ENCODE measurements around the gene BMPR1A. TPM values are rescaled to one million over a fixed set of nuclear protein-coding genes. Genes with fewer than 3 reads are reported as not detected.

The BMPR1A gene
- total RNA-seq, 5 donors from 2014 or later (not counting 1 experiment from before 2014, with no cell fraction given): 7.8 to 15.0 (median 11.4) TPM

DNA sequence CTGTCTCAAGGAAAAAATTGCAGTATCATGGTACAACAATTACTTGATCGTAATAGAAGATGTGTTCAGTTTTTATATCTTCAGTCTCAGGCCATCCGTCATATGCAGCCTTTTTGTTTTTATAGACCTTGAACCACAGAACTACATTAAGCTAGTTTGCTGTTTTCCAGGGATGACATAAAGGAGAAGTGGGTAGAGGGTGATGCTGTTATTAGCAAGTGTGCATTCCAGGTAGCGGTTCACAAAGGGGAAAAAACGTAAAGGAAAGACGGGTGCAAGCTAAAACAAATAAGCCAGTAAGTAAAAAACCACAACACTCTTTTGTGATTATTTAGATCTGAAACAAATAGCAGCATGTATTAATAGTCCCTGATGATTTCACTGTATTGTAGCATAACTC is 71.7 kb downstream of the BMPR1A start:
- ATAC-seq (replicated peaks in 1 of 4) (no peak), DNase-seq (no peak)
- Mint-ChIP-seq H3K36me3 (peaks cover 4% of the 10 kb centered on the region), H3K4me1 (peaks cover 0 to 5% (median 3%) of the 10 kb centered on the region in 3 donors), H3K27me3 (no peaks in the 10 kb centered on the region), H3K27ac (no peak overlapping the region), H3K9me3 (no peaks in the 10 kb centered on the region), H3K4me3 (no peak overlapping the region)
- Histone ChIP-seq H3K27me3 (replicated peaks in 1 of 2; ENCODE audit: control insufficient read depth in 2 of 2, extremely low read depth in 1 of 2, insufficient read depth in 2 of 2, low read length in 1 of 2) (no peaks in the 10 kb centered on the region), H3K4me1 (ENCODE audit: control insufficient read depth in 1 of 2, extremely low read depth in 1 of 2, insufficient read depth in 2 of 2, low read length in 2 of 2) (no peaks in the 10 kb centered on the region), H3K4me3 (ENCODE audit: control insufficient read depth in 1 of 2, extremely low read depth in 1 of 2, low read length in 1 of 2) (no peak overlapping the region), H3K36me3 (ENCODE audit: control insufficient read depth in 2 of 2, extremely low read depth in 1 of 2, insufficient read depth in 1 of 2, low read length in 1 of 2) (no peaks in the 10 kb centered on the region), H3K9me3 (no peaks in the 10 kb centered on the region), H3K27ac (ENCODE audit: low read length) (no peak overlapping the region)
- CTCF ChIA-PET: no interaction called here
- no CpG with 5 or more reads among the region's 5 CpGs for WGBS (ENCODE audit: insufficient coverage)
- POLR2A ChIA-PET: no interaction called here

DNA sequence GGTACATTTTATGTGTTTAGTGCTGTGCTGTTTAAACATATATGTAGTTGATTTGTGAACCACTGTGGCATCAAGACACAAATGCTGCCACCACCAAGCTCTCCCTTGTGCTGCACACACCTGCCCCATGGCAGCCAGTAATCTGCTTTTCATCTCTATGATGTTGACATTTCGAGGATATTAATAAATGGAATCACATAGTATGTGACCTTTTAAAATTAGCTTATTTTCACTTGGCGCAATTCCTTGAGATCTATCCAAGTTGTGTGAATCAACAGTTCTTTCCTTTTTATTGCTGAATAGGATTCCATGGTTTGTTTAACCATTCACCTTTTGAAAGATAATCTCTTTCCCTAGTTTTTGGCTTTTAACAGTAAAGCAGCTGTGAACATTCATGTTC is 73.1 kb downstream of the BMPR1A start:
- CTCF ChIA-PET: no interaction called here

DNA sequence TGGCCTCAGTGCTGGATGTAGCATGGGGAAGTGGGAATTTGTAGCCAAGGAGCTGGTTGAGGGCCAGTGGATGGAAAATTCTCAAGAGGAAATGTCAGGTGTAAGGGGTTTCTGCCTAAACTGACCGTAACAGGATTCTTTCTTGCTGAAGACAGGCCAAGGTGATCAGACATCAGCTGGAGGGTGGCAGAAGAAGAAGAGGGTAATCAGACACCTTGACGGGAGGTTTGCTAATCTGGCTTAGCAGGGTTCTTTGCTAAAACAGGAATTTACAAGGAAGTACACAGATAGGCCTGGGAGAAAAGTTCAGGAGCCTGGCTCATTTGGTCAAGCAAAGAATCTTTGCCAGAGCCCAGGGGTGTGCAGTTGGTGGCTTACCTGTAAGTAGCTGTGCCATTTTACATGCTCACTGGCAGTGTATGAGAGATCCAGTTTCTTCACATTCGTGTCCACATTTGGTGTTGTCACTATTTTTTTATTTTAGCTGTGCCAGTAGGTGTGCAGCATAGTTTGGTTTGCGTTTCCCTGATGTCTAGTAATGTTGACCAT is 73.7 kb downstream of the BMPR1A start:
- H3K4me1 Mint-ChIP-seq: peaks cover 0 to 6% (median 2%) of the 10 kb centered on the region in 3 donors
- H3K4me1 ChIP-seq (ENCODE audit: control insufficient read depth in 1 of 2, extremely low read depth in 1 of 2, insufficient read depth in 2 of 2, low read length in 2 of 2): no peaks in the 10 kb centered on the region
- H3K27ac Mint-ChIP-seq: no peak overlapping the region
- ChIA-PET POLR2A (interaction anchor here in 1 of 2 donors (0.6 kb wide), 1 partner anchor 82 kb away, joined by 9 read pairs; no protein-coding TSS in a partner anchor), CTCF (interaction anchor here in 1 of 2 donors (0.5 kb wide), 1 partner anchor 64 kb away, joined by 4 read pairs; no protein-coding TSS in a partner anchor)
- no peaks in the 10 kb centered on the region for H3K9me3 ChIP-seq
- no peak overlapping the region for H3K4me3 ChIP-seq (ENCODE audit: control insufficient read depth in 1 of 2, extremely low read depth in 1 of 2, low read length in 1 of 2)
- H3K36me3 Mint-ChIP-seq: no peaks in the 10 kb centered on the region
- H3K27me3 ChIP-seq (replicated peaks in 1 of 2; ENCODE audit: control insufficient read depth in 2 of 2, extremely low read depth in 1 of 2, insufficient read depth in 2 of 2, low read length in 1 of 2): no peaks in the 10 kb centered on the region
- no peaks in the 10 kb centered on the region for H3K36me3 ChIP-seq (ENCODE audit: control insufficient read depth in 2 of 2, extremely low read depth in 1 of 2, insufficient read depth in 1 of 2, low read length in 1 of 2)
- H3K4me3 Mint-ChIP-seq: no peak overlapping the region
- H3K27ac ChIP-seq (ENCODE audit: low read length): no peak overlapping the region
- no peaks in the 10 kb centered on the region for H3K9me3 Mint-ChIP-seq
- DNase-seq: no peak
- ATAC-seq (replicated peaks in 1 of 4): no peak
- no peaks in the 10 kb centered on the region for H3K27me3 Mint-ChIP-seq
- 89% methylated on average over 2 of the region's 4 CpGs for WGBS (ENCODE audit: insufficient coverage)

More for the DNA sequence above, 73.1 kb downstream of the BMPR1A start:
- Mint-ChIP-seq H3K4me1 (peaks cover 0 to 2% (median 0%) of the 10 kb centered on the region in 3 donors), H3K9me3 (no peaks in the 10 kb centered on the region), H3K27ac (no peak overlapping the region), H3K36me3 (no peaks in the 10 kb centered on the region), H3K27me3 (no peaks in the 10 kb centered on the region), H3K4me3 (no peak overlapping the region)
- POLR2A ChIA-PET: no interaction called here
- no peak overlapping the region for H3K27ac ChIP-seq (ENCODE audit: low read length)
- WGBS (ENCODE audit: insufficient coverage): no CpG with 5 or more reads among the region's 2 CpGs
- H3K9me3 ChIP-seq: no peaks in the 10 kb centered on the region
- no peaks in the 10 kb centered on the region for H3K4me1 ChIP-seq (ENCODE audit: control insufficient read depth in 1 of 2, extremely low read depth in 1 of 2, insufficient read depth in 2 of 2, low read length in 2 of 2)
- ATAC-seq (replicated peaks in 1 of 4) (no peak), DNase-seq (no peak)
- H3K27me3 ChIP-seq (replicated peaks in 1 of 2; ENCODE audit: control insufficient read depth in 2 of 2, extremely low read depth in 1 of 2, insufficient read depth in 2 of 2, low read length in 1 of 2): no peaks in the 10 kb centered on the region
- H3K4me3 ChIP-seq (ENCODE audit: control insufficient read depth in 1 of 2, extremely low read depth in 1 of 2, low read length in 1 of 2): no peak overlapping the region
- H3K36me3 ChIP-seq (ENCODE audit: control insufficient read depth in 2 of 2, extremely low read depth in 1 of 2, insufficient read depth in 1 of 2, low read length in 1 of 2): no peaks in the 10 kb centered on the region

DNA sequence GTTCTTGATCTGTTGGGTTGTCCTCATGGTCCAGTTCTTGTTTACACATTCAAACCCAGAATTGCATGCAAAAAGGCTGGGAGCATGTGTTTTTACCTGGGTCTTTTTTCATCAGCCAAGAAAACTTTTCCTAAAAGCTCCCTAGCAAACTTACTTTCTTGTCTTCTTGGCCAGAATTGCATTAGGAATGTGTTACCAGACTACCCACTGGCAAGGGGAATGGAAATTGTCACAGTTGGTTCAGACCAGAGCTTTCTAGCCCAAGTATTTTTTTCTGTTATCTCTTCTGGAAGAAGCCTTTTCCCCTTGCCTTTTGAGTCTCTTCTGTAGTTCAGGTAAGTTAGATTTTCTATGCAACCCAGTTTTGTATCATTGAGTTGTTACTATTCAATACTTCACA is 77.5 kb downstream of the BMPR1A start:
- ATAC-seq (replicated peaks in 1 of 4): no peak
- H3K27me3 ChIP-seq (replicated peaks in 1 of 2; ENCODE audit: control insufficient read depth in 2 of 2, extremely low read depth in 1 of 2, insufficient read depth in 2 of 2, low read length in 1 of 2): no peaks in the 10 kb centered on the region
- Mint-ChIP-seq H3K27me3 (no peaks in the 10 kb centered on the region), H3K4me3 (no peak overlapping the region), H3K4me1 (peaks cover 0 to 11% (median 4%) of the 10 kb centered on the region in 3 donors), H3K27ac (no peak overlapping the region), H3K36me3 (no peaks in the 10 kb centered on the region), H3K9me3 (no peaks in the 10 kb centered on the region)
- no peaks in the 10 kb centered on the region for H3K4me1 ChIP-seq (ENCODE audit: control insufficient read depth in 1 of 2, extremely low read depth in 1 of 2, insufficient read depth in 2 of 2, low read length in 2 of 2)
- no peak overlapping the region for H3K27ac ChIP-seq (ENCODE audit: low read length)
- CTCF ChIA-PET: no interaction called here
- DNase-seq: no peak
- no peak overlapping the region for H3K4me3 ChIP-seq (ENCODE audit: control insufficient read depth in 1 of 2, extremely low read depth in 1 of 2, low read length in 1 of 2)
- H3K36me3 ChIP-seq (ENCODE audit: control insufficient read depth in 2 of 2, extremely low read depth in 1 of 2, insufficient read depth in 1 of 2, low read length in 1 of 2): no peaks in the 10 kb centered on the region
- H3K9me3 ChIP-seq: no peaks in the 10 kb centered on the region
- POLR2A ChIA-PET: interaction anchor here in 1 of 2 donors (0.9 kb wide), 1 partner anchor 58 kb away, joined by 3 read pairs; no protein-coding TSS in a partner anchor

DNA sequence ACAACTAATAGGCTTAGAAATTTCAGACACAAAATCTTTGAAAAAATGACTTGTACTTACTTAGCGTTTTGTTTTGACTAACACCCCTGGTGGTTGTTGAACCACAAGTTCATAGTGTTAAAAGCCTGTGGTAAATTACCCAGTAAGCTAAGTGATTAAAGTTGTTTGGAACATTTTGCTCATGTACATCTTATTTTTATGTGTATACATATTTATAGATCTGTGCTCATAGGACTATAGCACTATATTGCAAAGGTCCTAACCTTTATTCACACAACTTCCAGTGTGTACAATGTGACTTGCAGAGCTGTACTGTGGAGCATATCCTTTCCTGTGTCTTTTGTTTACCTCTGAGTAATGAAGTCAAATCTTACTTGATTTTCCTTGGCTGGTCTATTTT is 79.6 kb downstream of the BMPR1A start:
- H3K4me1 Mint-ChIP-seq: peaks cover 0 to 11% (median 4%) of the 10 kb centered on the region in 3 donors
- ATAC-seq (replicated peaks in 1 of 4) (no peak), DNase-seq (peak in 1 of 35 experiments; percentile 2)
- H3K27me3 ChIP-seq (replicated peaks in 1 of 2; ENCODE audit: control insufficient read depth in 2 of 2, extremely low read depth in 1 of 2, insufficient read depth in 2 of 2, low read length in 1 of 2): no peaks in the 10 kb centered on the region
- H3K9me3 ChIP-seq: no peaks in the 10 kb centered on the region
- ChIA-PET CTCF (interaction anchor here in 1 of 2 donors (0.7 kb wide), 1 partner anchor 22 kb away, joined by 3 read pairs; no protein-coding TSS in a partner anchor), POLR2A (no interaction called here)
- no peaks in the 10 kb centered on the region for H3K4me1 ChIP-seq (ENCODE audit: control insufficient read depth in 1 of 2, extremely low read depth in 1 of 2, insufficient read depth in 2 of 2, low read length in 2 of 2)
- WGBS (ENCODE audit: insufficient coverage): no CpG with 5 or more reads among the region's 1 CpG
- no peak overlapping the region for H3K4me3 ChIP-seq (ENCODE audit: control insufficient read depth in 1 of 2, extremely low read depth in 1 of 2, low read length in 1 of 2)
- no peaks in the 10 kb centered on the region for H3K36me3 ChIP-seq (ENCODE audit: control insufficient read depth in 2 of 2, extremely low read depth in 1 of 2, insufficient read depth in 1 of 2, low read length in 1 of 2)
- H3K4me3 Mint-ChIP-seq: no peak overlapping the region
- H3K36me3 Mint-ChIP-seq: peaks cover 9% of the 10 kb centered on the region
- H3K27me3 Mint-ChIP-seq: no peaks in the 10 kb centered on the region
- H3K27ac Mint-ChIP-seq: no peak overlapping the region
- no peaks in the 10 kb centered on the region for H3K9me3 Mint-ChIP-seq
- no peak overlapping the region for H3K27ac ChIP-seq (ENCODE audit: low read length)

DNA sequence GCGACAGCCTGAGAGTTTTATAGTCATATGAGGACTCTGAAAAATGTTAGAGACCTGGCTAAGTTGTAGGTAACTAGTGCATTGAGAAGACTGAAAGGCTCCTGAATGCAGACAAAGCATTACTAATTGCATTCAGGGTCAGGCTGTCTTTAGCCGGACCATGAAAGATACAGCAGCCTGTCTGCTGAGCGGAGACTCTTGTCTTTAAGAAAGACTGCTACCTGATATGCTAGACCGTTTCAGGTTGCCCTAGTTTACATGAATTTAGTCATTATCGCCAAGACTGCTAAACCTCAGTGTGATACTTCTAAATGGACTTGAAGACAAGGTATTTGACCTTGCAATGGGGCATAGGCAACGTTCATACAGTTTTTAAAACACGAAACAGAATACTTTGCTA is 81.2 kb downstream of the BMPR1A start:
- CTCF ChIA-PET: no interaction called here
- Histone ChIP-seq H3K9me3 (no peaks in the 10 kb centered on the region), H3K4me3 (ENCODE audit: control insufficient read depth in 1 of 2, extremely low read depth in 1 of 2, low read length in 1 of 2) (no peak overlapping the region), H3K36me3 (ENCODE audit: control insufficient read depth in 2 of 2, extremely low read depth in 1 of 2, insufficient read depth in 1 of 2, low read length in 1 of 2) (no peaks in the 10 kb centered on the region), H3K4me1 (ENCODE audit: control insufficient read depth in 1 of 2, extremely low read depth in 1 of 2, insufficient read depth in 2 of 2, low read length in 2 of 2) (no peaks in the 10 kb centered on the region), H3K27ac (ENCODE audit: low read length) (no peak overlapping the region), H3K27me3 (replicated peaks in 1 of 2; ENCODE audit: control insufficient read depth in 2 of 2, extremely low read depth in 1 of 2, insufficient read depth in 2 of 2, low read length in 1 of 2) (no peaks in the 10 kb centered on the region)
- H3K4me3 Mint-ChIP-seq: no peak overlapping the region
- peaks cover 25% of the 10 kb centered on the region for H3K36me3 Mint-ChIP-seq
- H3K4me1 Mint-ChIP-seq: peaks cover 0 to 11% (median 4%) of the 10 kb centered on the region in 3 donors
- DNase-seq: no peak
- POLR2A ChIA-PET: no interaction called here
- no peak for ATAC-seq (replicated peaks in 1 of 4)
- WGBS (ENCODE audit: insufficient coverage): 97% methylated on average over 6 of the region's 7 CpGs
- H3K27ac Mint-ChIP-seq: no peak overlapping the region
- H3K27me3 Mint-ChIP-seq: no peaks in the 10 kb centered on the region
- no peaks in the 10 kb centered on the region for H3K9me3 Mint-ChIP-seq

DNA sequence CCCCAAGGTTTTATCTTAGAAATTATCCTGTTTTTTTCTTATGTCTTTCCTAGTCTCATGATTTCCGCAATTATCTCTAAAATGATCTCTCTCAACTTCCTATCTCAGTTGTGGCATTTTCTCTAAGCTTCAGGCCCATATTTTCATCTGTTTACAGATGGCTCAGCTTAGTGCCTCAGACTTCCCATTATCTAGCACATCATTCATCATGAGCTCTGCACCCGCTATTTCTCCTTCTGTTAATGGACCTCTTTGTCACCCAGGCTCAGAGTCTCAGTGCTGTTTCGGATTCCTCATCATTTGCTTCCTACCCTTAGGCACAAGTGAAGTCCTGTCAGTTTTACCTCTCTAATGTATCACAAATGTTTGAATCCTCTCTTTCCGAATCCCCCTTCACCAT is 84.1 kb downstream of the BMPR1A start:
- Histone ChIP-seq H3K27ac (ENCODE audit: low read length) (no peak overlapping the region), H3K27me3 (replicated peaks in 1 of 2; ENCODE audit: control insufficient read depth in 2 of 2, extremely low read depth in 1 of 2, insufficient read depth in 2 of 2, low read length in 1 of 2) (no peaks in the 10 kb centered on the region), H3K36me3 (ENCODE audit: control insufficient read depth in 2 of 2, extremely low read depth in 1 of 2, insufficient read depth in 1 of 2, low read length in 1 of 2) (no peaks in the 10 kb centered on the region), H3K4me1 (ENCODE audit: control insufficient read depth in 1 of 2, extremely low read depth in 1 of 2, insufficient read depth in 2 of 2, low read length in 2 of 2) (no peaks in the 10 kb centered on the region), H3K4me3 (ENCODE audit: control insufficient read depth in 1 of 2, extremely low read depth in 1 of 2, low read length in 1 of 2) (no peak overlapping the region), H3K9me3 (no peaks in the 10 kb centered on the region)
- WGBS (ENCODE audit: insufficient coverage): 95% methylated on average over 4 of the region's 4 CpGs
- no peak for ATAC-seq (replicated peaks in 1 of 4)
- CTCF ChIA-PET: no interaction called here
- Mint-ChIP-seq H3K4me1 (peaks cover 0 to 4% (median 1%) of the 10 kb centered on the region in 3 donors), H3K27ac (no peak overlapping the region), H3K9me3 (no peaks in the 10 kb centered on the region), H3K27me3 (no peaks in the 10 kb centered on the region), H3K4me3 (no peak overlapping the region), H3K36me3 (peaks cover 36% of the 10 kb centered on the region)
- POLR2A ChIA-PET: no interaction called here
- no peak for DNase-seq

Measured in T-cell (primary cell).